GM18867 (cell line): ENCODE data around the gene TSSK6.

Experiments used
- ATAC-seq: cut with Tn5 transposase; IDR thresholded peaks from one replicate; pipeline ENCODE4 v1.9.1; 2021; ENCODE audit warnings: mild to moderate bottlenecking, moderate library complexity; ENCODE audit not compliant: unreplicated experiment

TSSK6 gene

GRCh38 chr19:19507354-19507753 is 8.0 kb downstream of the TSSK6 start:
- no peak for ATAC-seq

GRCh38 chr19:19506592-19506991 is 8.8 kb downstream of the TSSK6 start:
- ATAC-seq: no peak

GRCh38 chr19:19505669-19506326 is 9.6 kb downstream of the TSSK6 start:
- no peak for ATAC-seq

- ATAC-seq: no peak
These were observed 10.3 kb downstream of the TSSK6 start for GRCh38 chr19:19504754-19505668.

- ATAC-seq: no peak
These were observed 12.3 kb downstream of the TSSK6 start for GRCh38 chr19:19502808-19503602.

GRCh38 chr19:19502281-19502680 is 13.1 kb downstream of the TSSK6 start:
- no peak for ATAC-seq

- ATAC-seq: no peak
These were observed 13.6 kb downstream of the TSSK6 start for GRCh38 chr19:19501798-19502197.

- ATAC-seq: no peak
These were observed 14.2 kb downstream of the TSSK6 start for GRCh38 chr19:19500975-19501644.

- ATAC-seq: no peak
These were observed 15.9 kb downstream of the TSSK6 start for GRCh38 chr19:19499272-19499995.

GRCh38 chr19:19498255-19498991 is 16.9 kb downstream of the TSSK6 start:
- ATAC-seq: no peak

GRCh38 chr19:19495614-19496603 is 19.4 kb downstream of the TSSK6 start:
- ATAC-seq: no peak

GRCh38 chr19:19493841-19494546 is 21.4 kb downstream of the TSSK6 start:
- ATAC-seq: no peak

- ATAC-seq: no peak
These were observed 23.2 kb downstream of the TSSK6 start for GRCh38 chr19:19492026-19492610.

- ATAC-seq: no peak
These were observed 23.9 kb downstream of the TSSK6 start for GRCh38 chr19:19491321-19492025.

- ATAC-seq: no peak
These were observed 25.0 kb downstream of the TSSK6 start for GRCh38 chr19:19490214-19490968.

GRCh38 chr19:19489804-19490204 is 25.5 kb downstream of the TSSK6 start:
- no peak for ATAC-seq
